Stomach (tissue), 9 donors: ENCODE measurements around the gene B3GAT1. TPM values are rescaled to one million over a fixed set of nuclear protein-coding genes. Genes with fewer than 3 reads are reported as not detected.

Experiments
- DNase-seq, 2 donors: peaks; one replicate each; pipeline versions ENCODE4 v3.0.0 to v3.0.0-alpha.2; 2013 to 2019
- H3K27ac ChIP-seq, 5 donors: fragments of 200-600 bp in 4 of 5; sonication (generic) in 4 of 5; one replicate each; pipeline ENCODE4 v1.5.1; 2013 to 2019; ENCODE audit warnings: mild to moderate bottlenecking in 1 of 5, moderate library complexity in 1 of 5
- H3K27me3 ChIP-seq, 3 donors: fragments of 200-600 bp; sonication (generic); one replicate each; pipeline ENCODE4 v1.5.1; 2017 to 2019; ENCODE audit warnings: mixed run types in 1 of 3
- H3K36me3 ChIP-seq, 4 donors: fragments of 200-600 bp; sonication (generic); 1 replicate in 3 of 4; 2 replicates in 1 of 4; pipeline ENCODE4 v1.5.1; 2016 to 2019
- H3K4me1 ChIP-seq, 4 donors: fragments of 200-600 bp; sonication (generic); one replicate each; pipeline ENCODE4 v1.5.1; 2016 to 2019
- H3K4me3 ChIP-seq, 4 donors: fragments of 200-600 bp; sonication (generic) in 3 of 4; one replicate each; pipeline ENCODE4 v1.5.1; 2016 to 2019; ENCODE audit warnings: mild to moderate bottlenecking in 1 of 4
- H3K9me3 ChIP-seq, 4 donors: fragments of 200-600 bp; sonication (generic); one replicate each; pipeline ENCODE4 v1.5.1; 2016 to 2019
- EP300 ChIP-seq: sonication (generic); formaldehyde crosslinking; IDR thresholded peaks from one replicate; pipeline ENCODE4 v1.6.1; 2017; ENCODE audit warnings: antibody characterized with exemption
- POLR2A ChIP-seq, 4 donors: fragments of 450-650 bp; IDR thresholded peaks; one replicate each; pipeline ENCODE4 v1.6.1; 2016; ENCODE audit warnings: antibody characterized with exemption in 4 of 4, control low read depth in 2 of 4, mild to moderate bottlenecking in 1 of 4, moderate library complexity in 1 of 4
- POLR2AphosphoS5 ChIP-seq, 3 donors: sonication (generic); formaldehyde crosslinking; IDR thresholded peaks; one replicate each; pipeline ENCODE4 v1.6.1; 2016; ENCODE audit warnings: antibody characterized with exemption in 3 of 3
- WGBS, 5 donors: extraction: QIAGEN DNeasy Blood & Tissue Kit in 3 of 5; methylation state at CpG; one replicate each; pipeline versions ENCODE4 v1.1.5 to v1.1.7; 2013 to 2018; 5-methylcytosine and 5-hydroxymethylcytosine counted together
- intact Hi-C: fragments of 100-400 bp; cut with DNase I; formaldehyde crosslinking; loops from one replicate; pipeline ENCODE4 v1.15.1; 2023; ENCODE audit warnings: low total_unique reads
- polyA plus RNA-seq, 3 donors: library from polyadenylated mRNA; stranded (reverse); fragments of 200-250 nt; gene quantifications; one replicate each; pipeline ENCODE4 v1.2.3, GENCODE V29; 2013
- total RNA-seq, 5 donors: library from RNA; depleted of rRNA; stranded (reverse); fragments of >200 nt; gene quantifications; one replicate each; pipeline versions ENCODE4 v1.1.0 to v1.2.3, GENCODE V29; 2014 to 2016
- TF ChIP-seq, protein P1 (sequence below), 7 experiments: fragments of 450-650 bp in 4 of 7; fragments of 200-600 bp in 3 of 7; sonication (generic) in 3 of 7; IDR thresholded peaks; one replicate each; pipeline ENCODE4 v1.5.1; 2016 to 2019; ENCODE audit warnings: antibody characterized with exemption in 7 of 7, control low read depth in 2 of 7, mild to moderate bottlenecking in 1 of 7
- donor health status: healthy with polysubstance abuse.
- donor health status: Bipolar disorder and iron deficiency.
- donor health status: healthy.

The B3GAT1 gene
- total and polyA plus RNA-seq, 8 donors, result 5.3 to 34.4 (median 18.7) TPM; not detected in 2

DNA sequence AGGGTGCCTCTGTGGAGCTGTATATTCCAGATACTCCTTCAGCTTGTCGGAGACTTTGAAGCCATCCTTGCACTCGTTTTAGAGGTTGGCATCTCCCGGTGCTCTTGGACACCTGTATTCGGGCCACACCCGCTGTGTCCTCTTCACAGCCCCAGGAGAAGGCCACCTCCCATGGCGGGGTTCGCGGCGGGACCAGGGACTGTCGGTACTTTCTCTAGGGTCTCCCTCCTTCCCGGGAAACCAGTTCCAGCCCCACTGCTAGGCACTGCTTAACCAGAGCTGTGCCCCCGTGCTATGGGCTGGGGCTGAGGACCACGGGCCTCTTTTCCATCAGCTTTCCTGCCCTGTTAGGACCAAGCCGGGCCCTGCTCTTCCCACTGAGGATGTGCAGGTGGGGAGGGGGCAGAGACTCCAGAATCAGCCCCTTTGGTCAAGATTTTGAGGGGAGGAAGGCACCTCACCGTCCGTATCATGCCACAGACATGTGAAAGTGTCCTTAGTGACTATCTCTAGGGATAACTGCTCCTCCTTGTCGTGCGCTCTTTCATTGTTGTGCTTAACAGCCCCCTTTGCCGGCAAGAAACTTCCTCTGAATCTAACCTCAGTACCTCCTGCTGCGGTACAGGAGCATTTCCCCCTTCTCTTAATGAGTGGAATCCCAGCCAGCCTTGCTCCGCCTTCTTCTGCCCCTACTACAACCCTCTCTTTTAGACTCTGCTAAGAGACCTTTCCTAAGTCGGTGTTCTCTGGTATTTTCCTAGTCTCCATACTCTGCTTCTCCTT lies 1.2 kb upstream of the B3GAT1 start:
- DNase-seq, result no peak
- WGBS, 5 donors, result 9 to 17% (median 14%) methylated on average over 19 to 22 of the region's 22 CpGs
- TF ChIP-seq EP300 (no peak), POLR2A (IDR thresholded peaks at IDR 0.05) (no peak), POLR2AphosphoS5 (IDR thresholded peaks at IDR 0.05) (no peak)
- TF ChIP-seq, protein P1, sequence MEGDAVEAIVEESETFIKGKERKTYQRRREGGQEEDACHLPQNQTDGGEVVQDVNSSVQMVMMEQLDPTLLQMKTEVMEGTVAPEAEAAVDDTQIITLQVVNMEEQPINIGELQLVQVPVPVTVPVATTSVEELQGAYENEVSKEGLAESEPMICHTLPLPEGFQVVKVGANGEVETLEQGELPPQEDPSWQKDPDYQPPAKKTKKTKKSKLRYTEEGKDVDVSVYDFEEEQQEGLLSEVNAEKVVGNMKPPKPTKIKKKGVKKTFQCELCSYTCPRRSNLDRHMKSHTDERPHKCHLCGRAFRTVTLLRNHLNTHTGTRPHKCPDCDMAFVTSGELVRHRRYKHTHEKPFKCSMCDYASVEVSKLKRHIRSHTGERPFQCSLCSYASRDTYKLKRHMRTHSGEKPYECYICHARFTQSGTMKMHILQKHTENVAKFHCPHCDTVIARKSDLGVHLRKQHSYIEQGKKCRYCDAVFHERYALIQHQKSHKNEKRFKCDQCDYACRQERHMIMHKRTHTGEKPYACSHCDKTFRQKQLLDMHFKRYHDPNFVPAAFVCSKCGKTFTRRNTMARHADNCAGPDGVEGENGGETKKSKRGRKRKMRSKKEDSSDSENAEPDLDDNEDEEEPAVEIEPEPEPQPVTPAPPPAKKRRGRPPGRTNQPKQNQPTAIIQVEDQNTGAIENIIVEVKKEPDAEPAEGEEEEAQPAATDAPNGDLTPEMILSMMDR (IDR thresholded peaks at IDR 0.05), result no peak
- Histone ChIP-seq H3K9me3 (no peaks in the 10 kb centered on the region), H3K27ac (peak overlapping the region in 2 of 5 donors; percentile 33 to 58), H3K36me3 (no peaks in the 10 kb centered on the region), H3K27me3 (peaks cover 7 to 93% (median 38%) of the 10 kb centered on the region in 3 donors), H3K4me1 (peaks cover 17 to 29% (median 24%) of the 10 kb centered on the region in 4 donors), H3K4me3 (peak overlapping the region; percentile 50 to 60 (median 52))
- intact Hi-C loops, result no loop called here

DNA sequence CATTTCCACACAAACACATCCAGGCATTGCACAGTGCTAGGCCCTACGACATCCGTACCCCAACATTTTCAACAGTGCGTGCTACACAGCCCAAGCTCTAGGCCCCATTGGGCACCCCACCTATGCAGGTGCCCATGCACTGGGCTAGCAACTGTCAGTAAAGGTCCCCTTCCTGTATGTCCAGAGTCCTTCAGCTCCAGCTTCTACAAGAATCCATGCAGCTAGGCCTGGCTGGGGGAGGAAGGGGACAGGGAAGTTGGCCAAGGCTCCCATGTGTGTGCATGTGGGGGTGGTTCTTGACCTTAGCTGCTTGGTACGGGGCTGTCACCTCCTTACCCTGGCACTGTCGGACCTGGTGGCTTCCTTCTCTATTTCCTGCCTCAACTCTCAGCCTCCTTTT lies 1.3 kb downstream of the B3GAT1 start:
- no peak for TF ChIP-seq EP300
- TF ChIP-seq, protein P1 (IDR thresholded peaks at IDR 0.05), result no peak
- no peak for TF ChIP-seq POLR2AphosphoS5 (IDR thresholded peaks at IDR 0.05)
- TF ChIP-seq POLR2A (IDR thresholded peaks at IDR 0.05), result no peak
- intact Hi-C loops, result no loop called here
- 58 to 68% (median 62%) methylated on average over 5 of the region's 5 CpGs for WGBS, 5 donors
- no peak for DNase-seq
- no peaks in the 10 kb centered on the region for H3K9me3 ChIP-seq
- H3K36me3 ChIP-seq, result no peaks in the 10 kb centered on the region
- peaks cover 17 to 39% (median 29%) of the 10 kb centered on the region in 4 donors for H3K4me1 ChIP-seq
- H3K27me3 ChIP-seq, result peaks cover 7 to 90% (median 41%) of the 10 kb centered on the region in 3 donors
- peak overlapping the region; percentile 60 to 79 (median 74) for H3K27ac ChIP-seq
- peak overlapping the region; percentile 50 to 53 (median 52) for H3K4me3 ChIP-seq

DNA sequence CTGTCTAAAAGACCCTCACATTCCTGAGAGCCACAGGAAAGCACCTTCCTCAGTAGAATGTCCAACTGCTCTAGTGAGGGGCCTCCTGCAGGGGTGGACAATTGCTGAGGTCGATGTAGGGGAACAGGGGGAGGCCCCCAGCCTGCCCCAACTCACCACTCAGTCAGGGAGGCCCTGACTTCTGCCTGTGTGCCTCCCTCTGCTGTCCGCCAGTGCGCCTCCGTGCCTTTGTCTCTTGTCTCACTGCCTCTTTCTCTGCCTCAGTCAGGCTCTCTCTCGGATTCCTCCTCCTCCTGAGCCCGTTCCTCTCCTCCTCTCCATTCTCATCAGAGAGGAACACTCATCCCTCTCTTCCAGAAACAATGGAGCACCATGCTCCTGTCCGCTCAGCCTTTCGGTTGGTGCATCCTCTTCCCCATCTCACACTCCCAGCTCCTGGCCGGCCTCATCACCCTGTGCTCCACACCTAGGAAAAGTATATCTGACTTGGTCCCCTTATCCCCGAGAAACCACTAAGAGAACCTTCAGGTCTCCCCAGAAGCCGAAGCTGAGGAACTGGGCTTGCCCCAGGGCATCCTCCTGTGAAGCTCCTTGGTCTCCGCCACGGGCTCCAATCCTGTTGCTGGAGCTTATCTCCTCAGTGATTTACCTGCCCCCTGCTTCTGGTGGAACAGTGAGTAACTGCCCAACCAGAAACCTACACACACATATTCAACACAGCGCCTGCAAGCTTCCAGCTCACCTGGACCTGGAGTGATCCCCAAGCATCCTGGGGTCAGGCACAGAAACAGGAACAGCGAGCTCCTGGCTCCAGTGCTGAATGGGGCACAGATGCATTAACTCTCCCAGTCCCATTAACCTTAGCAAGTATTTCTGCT lies 2.3 kb downstream of the B3GAT1 start:
- intact Hi-C loops, result no loop called here
- H3K9me3 ChIP-seq, result no peaks in the 10 kb centered on the region
- peak overlapping the region in 3 of 5 donors; percentile 42 to 78 (median 74) for H3K27ac ChIP-seq
- 52 to 70% (median 60%) methylated on average over 15 of the region's 15 CpGs for WGBS, 5 donors
- H3K4me3 ChIP-seq, result peak overlapping the region in 2 of 4 donors; percentile 11 to 52
- peak in 1 of 2 donors; percentile 67 for DNase-seq
- peaks cover 17 to 39% (median 29%) of the 10 kb centered on the region in 4 donors for H3K4me1 ChIP-seq
- H3K27me3 ChIP-seq, result peaks cover 7 to 90% (median 43%) of the 10 kb centered on the region in 3 donors
- TF ChIP-seq POLR2AphosphoS5 (IDR thresholded peaks at IDR 0.05) (peak in 1 of 3 donors; percentile 69), EP300 (no peak)
- no peaks in the 10 kb centered on the region for H3K36me3 ChIP-seq

DNA sequence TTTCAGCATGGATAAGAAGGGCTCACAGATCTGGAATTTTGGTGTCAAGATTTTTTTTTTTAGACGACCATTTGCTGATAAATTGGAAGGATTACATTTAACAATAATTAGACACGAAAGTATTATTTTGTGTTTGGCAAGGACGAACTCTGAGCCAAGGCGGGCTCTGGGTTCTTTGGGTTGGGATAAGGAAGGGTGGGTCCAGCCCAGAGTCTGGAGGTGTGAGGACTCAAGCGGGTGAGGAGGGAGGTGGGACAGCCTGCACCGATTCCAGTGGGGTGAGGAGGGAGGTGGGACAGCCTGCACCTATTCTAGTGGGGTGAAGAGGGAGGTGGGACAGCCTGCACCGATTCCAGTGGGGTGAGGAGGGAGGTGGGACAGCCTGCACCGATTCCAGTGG lies 4.1 kb downstream of the B3GAT1 start:
- H3K9me3 ChIP-seq, result no peaks in the 10 kb centered on the region
- intact Hi-C loops, result no loop called here
- H3K36me3 ChIP-seq, result no peaks in the 10 kb centered on the region
- H3K4me1 ChIP-seq, result peaks cover 16 to 35% (median 23%) of the 10 kb centered on the region in 4 donors
- peaks cover 7 to 80% (median 31%) of the 10 kb centered on the region in 3 donors for H3K27me3 ChIP-seq
- DNase-seq, result no peak
- peak overlapping the region in 3 of 5 donors; percentile 37 to 76 (median 58) for H3K27ac ChIP-seq
- TF ChIP-seq EP300, result no peak
- TF ChIP-seq POLR2AphosphoS5 (IDR thresholded peaks at IDR 0.05), result no peak
- no peak for TF ChIP-seq POLR2A (IDR thresholded peaks at IDR 0.05)
- TF ChIP-seq, protein P1 (IDR thresholded peaks at IDR 0.05), result no peak
- H3K4me3 ChIP-seq, result no peak overlapping the region
- 29 to 47% (median 38%) methylated on average over 7 to 8 of the region's 8 CpGs for WGBS, 5 donors
